HG03342 (cell line): ENCODE results near the gene ITGA1.
A peak's percentile ranks its signal among the peaks of the same experiment; 100 is the strongest.
"Not testable (repeated sequence)": the region's sequence is repeated elsewhere in the genome, so short reads cannot be mapped to it uniquely, and the experiment has no call there.

Experiments used
- ATAC-seq: cut with Tn5 transposase; IDR thresholded peaks from one replicate; pipeline ENCODE4 v1.9.1; 2021; ENCODE audit warnings: mild to moderate bottlenecking, moderate library complexity; ENCODE audit not compliant: unreplicated experiment

The ITGA1 gene

GRCh38 chr5:52945040-52945439 is 157.3 kb downstream of the ITGA1 start:
- no peak for ATAC-seq

- no peak for ATAC-seq
Measured at GRCh38 chr5:52947208-52947607, 159.5 kb downstream of the ITGA1 start.

- no peak for ATAC-seq
Measured at GRCh38 chr5:52947851-52948250, 160.1 kb downstream of the ITGA1 start.

- peak; percentile 97 for ATAC-seq
Measured at GRCh38 chr5:52948418-52949076, 160.8 kb downstream of the ITGA1 start.

- ATAC-seq = no peak
Measured at GRCh38 chr5:52950686-52951085, 163.0 kb downstream of the ITGA1 start.

- no peak for ATAC-seq
Measured at GRCh38 chr5:52952483-52952882, 164.8 kb downstream of the ITGA1 start.

GRCh38 chr5:52956014-52956413 is 168.3 kb downstream of the ITGA1 start:
- ATAC-seq = no peak

- ATAC-seq = no peak
Measured at GRCh38 chr5:52956915-52957747, 169.4 kb downstream of the ITGA1 start.

- ATAC-seq = no peak
Measured at GRCh38 chr5:52961274-52961681, 173.6 kb downstream of the ITGA1 start.

- no peak for ATAC-seq
Measured at GRCh38 chr5:52963636-52964035, 175.9 kb downstream of the ITGA1 start.

GRCh38 chr5:52964138-52964537 is 176.4 kb downstream of the ITGA1 start:
- ATAC-seq = no peak

- not testable (repeated sequence) for ATAC-seq
Measured at GRCh38 chr5:52976157-52976556, 188.4 kb downstream of the ITGA1 start.

- ATAC-seq = no peak
Measured at GRCh38 chr5:52977264-52977897, 189.7 kb downstream of the ITGA1 start.

- no peak for ATAC-seq
Measured at GRCh38 chr5:52981507-52981906, 193.8 kb downstream of the ITGA1 start.

- no peak for ATAC-seq
Measured at GRCh38 chr5:52983731-52984636, 196.3 kb downstream of the ITGA1 start.

- ATAC-seq = no peak
Measured at GRCh38 chr5:52985306-52985705, 197.6 kb downstream of the ITGA1 start.

GRCh38 chr5:52987711-52988331 is 200.1 kb downstream of the ITGA1 start:
- ATAC-seq = no peak

- peak; percentile 10 for ATAC-seq
Measured at GRCh38 chr5:52988335-52989024, 200.8 kb downstream of the ITGA1 start.

GRCh38 chr5:52989025-52989780 is 201.5 kb downstream of the ITGA1 start, which contains the start of gene ITGA2:
Gene ITGA2, plus strand, starts transcription at chr5:52989352. Its CDS starts 117 bp downstream, at chr5:52989469.
- ATAC-seq = peak; percentile 50
